ENCODE data around the gene LGALS8. TPM values are rescaled to one million over a fixed set of nuclear protein-coding genes. Genes with fewer than 3 reads are reported as not detected.
A peak's percentile ranks its signal among the peaks of the same experiment; 100 is the strongest.
"Not testable (repeated sequence)": the region's sequence is repeated elsewhere in the genome, so short reads cannot be mapped to it uniquely, and the experiment has no call there.

Gene LGALS8
- total RNA-seq, result 10 to 100 TPM; 70.1 to 96.9 TPM

DNA sequence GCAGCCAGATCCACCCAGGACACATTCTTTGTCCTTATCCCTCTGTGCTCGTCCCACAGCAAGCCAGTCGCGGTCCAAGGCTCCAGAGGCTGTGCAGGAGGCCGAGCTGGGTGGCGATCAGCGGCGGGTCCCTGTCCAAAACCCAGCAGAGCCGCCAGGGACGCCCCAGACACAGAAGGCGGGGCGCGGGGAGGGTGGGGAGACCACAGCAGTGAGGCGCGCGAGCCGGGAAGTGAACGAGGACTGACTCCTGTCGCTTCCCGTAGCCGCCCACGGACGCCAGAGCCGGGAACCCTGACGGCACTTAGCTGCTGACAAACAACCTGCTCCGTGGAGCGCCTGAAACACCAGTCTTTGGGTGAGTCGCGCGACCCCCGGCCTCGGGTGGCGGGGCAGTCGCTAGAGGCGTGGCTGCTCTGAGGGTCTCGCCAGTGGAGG, at the start of gene LGALS8:
Gene LGALS8, plus strand, starts transcription at position 279 of the 438 bp plus-strand sequence. CDS start 2,089 bp downstream, outside the sequence.
- peaks cover 22% of the 10 kb centered on the region for H3K4me1 Mint-ChIP-seq (ENCODE audit: low read depth)
- ATAC-seq (replicated peaks in 1 of 2) (peak; percentile 80 to 86), DNase-seq (peak; percentile 86 to 89)
- H3K27me3 Mint-ChIP-seq (ENCODE audit: low read depth), result no peaks in the 10 kb centered on the region
- no peaks in the 10 kb centered on the region for H3K9me3 Mint-ChIP-seq
- H3K27ac Mint-ChIP-seq, result peak within 1 kb of the TSS; percentile 99
- H3K4me3 Mint-ChIP-seq, result peak within 1 kb of the TSS; percentile 94
- H3K36me3 Mint-ChIP-seq (ENCODE audit: insufficient read depth in 2 of 2), result peaks cover 6 to 13% of the 10 kb centered on the region in 2 donors

- no peaks in the 10 kb centered on the region for H3K36me3 Mint-ChIP-seq (ENCODE audit: insufficient read depth in 2 of 2)
- peaks cover 6% of the 10 kb centered on the region for H3K27me3 Mint-ChIP-seq (ENCODE audit: low read depth)
- DNase-seq (no peak), ATAC-seq (replicated peaks in 1 of 2) (no peak)
- H3K9me3 Mint-ChIP-seq, result no peaks in the 10 kb centered on the region
- H3K4me3 Mint-ChIP-seq, result no peak overlapping the region
- no peak overlapping the region for H3K27ac Mint-ChIP-seq
- H3K4me1 Mint-ChIP-seq (ENCODE audit: low read depth), result no peaks in the 10 kb centered on the region
Observed at GRCh38 chr1:236476019-236476418, 47.8 kb upstream of the LGALS8 start.

- Mint-ChIP-seq H3K4me3 (no peak overlapping the region), H3K27ac (no peak overlapping the region)
Observed at GRCh38 chr1:236480758-236481436, 42.9 kb upstream of the LGALS8 start.

DNA sequence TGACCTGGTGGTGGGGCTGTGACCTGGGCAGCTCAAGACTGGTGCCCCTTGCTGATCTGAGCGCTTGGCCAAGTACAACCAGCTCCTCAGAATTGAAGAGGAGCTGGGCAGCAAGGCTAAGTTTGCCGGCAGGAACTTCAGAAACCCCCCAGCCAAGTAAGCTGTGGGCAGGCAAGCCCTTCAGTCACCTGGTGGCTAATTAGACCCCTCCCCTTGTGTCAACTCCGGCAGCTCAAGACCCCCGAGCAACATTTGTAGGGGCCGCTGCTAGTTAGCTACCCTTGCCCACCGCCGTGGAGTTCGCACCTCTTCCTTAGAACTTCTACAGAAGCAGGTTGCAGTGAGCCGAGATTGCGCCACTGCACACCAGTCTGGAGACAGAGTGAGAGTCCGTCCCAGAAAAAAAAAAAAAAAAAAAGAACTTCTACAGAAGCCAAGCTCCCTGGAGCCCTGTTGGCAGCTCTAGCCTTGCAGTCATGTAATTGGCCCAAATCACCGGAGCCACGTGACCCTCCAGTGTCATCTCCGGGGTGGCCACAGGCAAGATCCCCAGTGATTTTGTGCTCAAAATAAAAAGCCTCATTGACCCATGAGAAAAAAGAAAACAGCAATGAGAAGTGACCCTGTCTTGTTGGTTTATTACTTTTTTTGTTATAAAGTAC, 39.3 kb upstream of the LGALS8 start:
- no peak for ATAC-seq (replicated peaks in 1 of 2)
- no peaks in the 10 kb centered on the region for H3K36me3 Mint-ChIP-seq (ENCODE audit: insufficient read depth in 2 of 2)

More at GRCh38 chr1:236480758-236481436, 42.9 kb upstream of the LGALS8 start:
- Mint-ChIP-seq H3K4me1 (ENCODE audit: low read depth) (peaks cover 1% of the 10 kb centered on the region), H3K27me3 (ENCODE audit: low read depth) (no peaks in the 10 kb centered on the region), H3K9me3 (no peaks in the 10 kb centered on the region), H3K36me3 (ENCODE audit: insufficient read depth in 2 of 2) (no peaks in the 10 kb centered on the region)
- DNase-seq (no peak), ATAC-seq (replicated peaks in 1 of 2) (no peak)

DNA sequence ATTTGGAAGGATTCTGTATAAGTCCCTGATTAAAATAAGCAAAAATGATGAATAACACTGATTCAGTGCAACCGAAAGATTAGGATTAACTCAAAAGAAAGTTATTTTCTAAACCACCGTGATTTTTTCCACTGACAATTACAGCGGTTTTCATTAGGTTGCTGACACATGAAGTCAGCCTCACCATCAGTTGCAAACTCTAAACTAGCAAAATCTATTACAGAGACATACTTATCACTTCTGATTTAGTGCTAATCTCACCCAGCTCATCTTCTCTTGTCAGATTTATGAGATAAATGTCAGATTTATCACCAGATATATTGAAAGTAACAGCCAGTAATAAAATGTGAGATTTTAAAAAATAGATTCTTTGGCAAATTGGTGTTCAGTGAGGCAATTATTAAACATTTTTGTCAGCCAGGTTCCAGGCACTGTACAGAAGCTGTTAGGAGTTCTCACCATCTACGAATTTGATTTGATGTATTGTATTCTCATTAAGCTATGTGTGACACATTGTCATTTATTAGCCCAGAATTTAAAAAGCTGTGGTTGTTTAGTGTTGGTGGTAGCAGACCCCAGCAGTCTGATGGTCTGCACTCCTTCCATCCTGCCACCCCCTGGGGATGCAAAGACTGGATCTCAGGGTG, 37.3 kb upstream of the LGALS8 start:
- DNase-seq (no peak), ATAC-seq (replicated peaks in 1 of 2) (no peak)
- peaks cover 12% of the 10 kb centered on the region for H3K4me1 Mint-ChIP-seq (ENCODE audit: low read depth)
- no peak overlapping the region for H3K4me3 Mint-ChIP-seq
- H3K27ac Mint-ChIP-seq, result no peak overlapping the region
- peaks cover 14% of the 10 kb centered on the region for H3K27me3 Mint-ChIP-seq (ENCODE audit: low read depth)
- H3K36me3 Mint-ChIP-seq (ENCODE audit: insufficient read depth in 2 of 2), result no peaks in the 10 kb centered on the region
- no peaks in the 10 kb centered on the region for H3K9me3 Mint-ChIP-seq

More for the DNA sequence above, 39.3 kb upstream of the LGALS8 start:
- H3K27ac Mint-ChIP-seq, result no peak overlapping the region
- no peak for DNase-seq
- no peaks in the 10 kb centered on the region for H3K9me3 Mint-ChIP-seq
- no peak overlapping the region for H3K4me3 Mint-ChIP-seq
- H3K27me3 Mint-ChIP-seq (ENCODE audit: low read depth), result no peaks in the 10 kb centered on the region
- peaks cover 6% of the 10 kb centered on the region for H3K4me1 Mint-ChIP-seq (ENCODE audit: low read depth)

DNA sequence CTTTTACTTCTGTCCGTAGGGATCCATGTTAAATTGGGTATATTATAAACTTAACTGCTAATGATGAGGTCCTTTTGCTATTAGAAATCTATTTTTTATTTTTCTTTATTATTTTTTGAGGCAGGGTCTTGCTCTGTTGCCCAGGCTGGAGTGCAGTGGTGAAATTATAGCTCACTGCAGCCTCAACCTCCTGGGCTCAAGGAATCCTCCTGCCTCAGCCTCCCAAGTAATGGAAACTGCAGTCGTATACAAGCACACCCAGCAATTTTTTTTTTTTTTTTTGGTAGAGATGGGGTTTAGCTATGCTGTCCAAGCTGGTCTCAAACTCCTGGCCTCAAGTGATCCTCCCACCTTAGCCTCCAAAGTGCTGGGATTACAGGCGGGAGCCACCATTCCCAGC, 34.6 kb upstream of the LGALS8 start:
- not testable (repeated sequence) for ATAC-seq (replicated peaks in 1 of 2)

DNA sequence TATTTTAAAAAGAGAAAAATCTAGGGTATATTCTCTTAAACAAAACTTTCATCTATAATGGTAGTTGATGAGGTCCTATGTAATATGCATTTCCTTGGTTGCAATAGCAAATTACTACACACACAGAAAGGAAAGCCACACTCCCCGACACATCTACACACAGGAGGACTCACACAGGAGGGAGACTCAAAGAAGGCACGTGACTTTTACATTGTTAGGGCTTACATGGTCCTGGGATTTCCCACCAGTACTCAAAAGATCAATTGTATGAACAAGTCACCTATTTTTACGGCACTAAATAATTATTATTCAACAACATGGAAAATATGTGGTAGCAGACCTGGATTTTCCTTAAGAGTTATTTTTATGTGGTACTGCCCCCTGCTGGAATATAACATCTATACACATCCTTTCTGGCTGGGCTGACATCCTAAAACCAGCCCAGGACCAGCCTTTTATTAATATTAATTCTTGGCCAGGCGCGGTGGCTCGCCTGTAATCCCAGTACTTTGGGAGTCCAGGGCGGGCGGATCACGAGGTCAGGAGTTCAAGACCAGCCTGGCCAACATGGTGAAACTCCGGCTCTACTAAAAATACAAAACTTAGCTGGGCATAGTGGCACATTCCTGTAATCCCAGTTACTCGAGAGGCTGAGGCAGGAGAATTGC, 33.9 kb upstream of the LGALS8 start:
- Mint-ChIP-seq H3K36me3 (ENCODE audit: insufficient read depth in 2 of 2) (no peaks in the 10 kb centered on the region), H3K27ac (no peak overlapping the region), H3K4me1 (ENCODE audit: low read depth) (peaks cover 15% of the 10 kb centered on the region), H3K9me3 (no peaks in the 10 kb centered on the region), H3K4me3 (no peak overlapping the region), H3K27me3 (ENCODE audit: low read depth) (peaks cover 31% of the 10 kb centered on the region)
- no peak for ATAC-seq (replicated peaks in 1 of 2)
- DNase-seq, result no peak

More for the DNA sequence above, 34.6 kb upstream of the LGALS8 start:
- peaks cover 24% of the 10 kb centered on the region for H3K27me3 Mint-ChIP-seq (ENCODE audit: low read depth)
- not testable (repeated sequence) for H3K36me3 Mint-ChIP-seq (ENCODE audit: insufficient read depth in 2 of 2); DNase-seq; H3K4me3 Mint-ChIP-seq; H3K27ac Mint-ChIP-seq; H3K9me3 Mint-ChIP-seq
- peaks cover 15% of the 10 kb centered on the region for H3K4me1 Mint-ChIP-seq (ENCODE audit: low read depth)

GRCh38 chr1:236491469-236492136, 32.2 kb upstream of the LGALS8 start:
- Mint-ChIP-seq H3K27ac (no peak overlapping the region), H3K36me3 (ENCODE audit: insufficient read depth in 2 of 2) (no peaks in the 10 kb centered on the region), H3K27me3 (ENCODE audit: low read depth) (peaks cover 35% of the 10 kb centered on the region), H3K4me3 (no peak overlapping the region), H3K4me1 (ENCODE audit: low read depth) (peaks cover 9% of the 10 kb centered on the region), H3K9me3 (no peaks in the 10 kb centered on the region)
- no peak for DNase-seq
- ATAC-seq (replicated peaks in 1 of 2), result no peak

DNA sequence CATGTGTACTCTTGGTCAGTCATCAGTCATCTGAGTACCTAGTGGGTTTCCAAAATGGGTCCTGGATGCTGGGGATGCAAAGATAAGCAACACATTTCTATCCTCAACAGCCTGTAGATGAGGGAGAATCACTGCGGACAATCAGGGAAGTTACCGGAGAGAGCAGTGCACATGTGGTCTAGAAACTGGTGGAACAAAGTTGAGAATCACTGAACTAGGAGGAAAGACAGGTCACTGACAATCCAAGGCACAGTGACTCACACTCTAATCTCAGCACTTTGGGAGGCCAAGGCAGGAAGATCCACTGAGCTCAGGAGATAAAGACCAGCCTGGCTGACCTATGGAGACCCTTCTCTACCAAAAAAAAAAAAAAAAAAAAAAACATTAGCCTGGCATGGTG, 31.4 kb upstream of the LGALS8 start:
- no peak overlapping the region for H3K27ac Mint-ChIP-seq
- H3K4me1 Mint-ChIP-seq (ENCODE audit: low read depth), result peaks cover 9% of the 10 kb centered on the region
- no peaks in the 10 kb centered on the region for H3K9me3 Mint-ChIP-seq
- no peaks in the 10 kb centered on the region for H3K36me3 Mint-ChIP-seq (ENCODE audit: insufficient read depth in 2 of 2)
- H3K27me3 Mint-ChIP-seq (ENCODE audit: low read depth), result peaks cover 38% of the 10 kb centered on the region
- no peak for ATAC-seq (replicated peaks in 1 of 2)
- no peak overlapping the region for H3K4me3 Mint-ChIP-seq
- no peak for DNase-seq

- Mint-ChIP-seq H3K27me3 (ENCODE audit: low read depth) (peaks cover 38% of the 10 kb centered on the region), H3K36me3 (ENCODE audit: insufficient read depth in 2 of 2) (no peaks in the 10 kb centered on the region), H3K4me3 (no peak overlapping the region), H3K9me3 (no peaks in the 10 kb centered on the region), H3K27ac (no peak overlapping the region), H3K4me1 (ENCODE audit: low read depth) (peaks cover 9% of the 10 kb centered on the region)
- ATAC-seq (replicated peaks in 1 of 2) (no peak), DNase-seq (no peak)
Observed at GRCh38 chr1:236494082-236494481, 29.7 kb upstream of the LGALS8 start.

DNA sequence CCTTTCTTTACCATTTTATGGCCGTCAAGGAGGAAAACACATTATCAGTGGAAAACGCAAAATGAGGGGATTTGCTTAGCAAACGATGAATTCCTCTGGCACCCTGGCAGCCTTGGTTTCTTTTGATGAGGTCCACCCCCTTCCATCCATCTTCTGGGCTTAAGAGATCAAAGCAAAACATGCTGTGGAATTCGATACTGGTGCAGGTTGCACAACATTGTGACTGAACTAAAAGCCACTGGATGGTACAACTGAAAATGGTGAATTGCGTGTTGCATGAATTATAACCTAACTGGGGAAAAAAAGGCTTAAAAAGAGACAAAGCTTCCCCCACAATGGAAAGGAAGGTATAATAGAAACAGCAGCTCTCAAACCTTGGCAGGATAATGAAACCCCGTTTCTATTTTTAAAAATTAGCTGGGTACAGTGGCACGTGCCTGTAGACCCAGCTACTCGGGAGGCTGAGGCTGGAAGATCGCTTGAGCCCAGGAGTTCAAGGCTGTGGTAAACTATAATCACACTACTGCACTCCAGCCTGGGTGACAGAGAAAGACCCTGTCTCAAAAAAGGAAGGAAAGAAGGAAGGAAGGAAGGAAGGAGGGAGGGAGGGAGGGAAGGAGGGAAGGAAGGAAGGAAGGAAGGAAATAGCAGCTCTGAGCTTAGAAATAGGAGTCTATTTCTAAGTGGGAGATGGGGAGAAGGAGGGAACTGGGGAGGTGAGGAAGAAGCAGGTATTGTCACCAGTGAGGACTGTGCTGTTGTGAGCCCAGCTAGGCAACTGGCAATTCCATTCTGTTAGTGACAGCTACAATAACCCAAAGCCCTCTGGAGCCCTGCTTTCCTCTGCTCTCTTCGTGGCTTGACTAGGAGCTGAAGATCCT, 29.0 kb upstream of the LGALS8 start:
- peaks cover 34% of the 10 kb centered on the region for H3K27me3 Mint-ChIP-seq (ENCODE audit: low read depth)
- H3K4me1 Mint-ChIP-seq (ENCODE audit: low read depth), result peaks cover 9% of the 10 kb centered on the region
- no peak overlapping the region for H3K27ac Mint-ChIP-seq
- no peak for ATAC-seq (replicated peaks in 1 of 2)
- no peaks in the 10 kb centered on the region for H3K9me3 Mint-ChIP-seq
- DNase-seq, result no peak
- H3K4me3 Mint-ChIP-seq, result no peak overlapping the region
- no peaks in the 10 kb centered on the region for H3K36me3 Mint-ChIP-seq (ENCODE audit: insufficient read depth in 2 of 2)
